Keratinocyte (primary cell): Measurements from ENCODE around the gene HOXA10. TPM values are rescaled to one million over a fixed set of nuclear protein-coding genes. Genes with fewer than 3 reads are reported as not detected.

Source experiments
- DNase-seq: peaks from one replicate; pipeline ENCODE4 v3.0.0-alpha.2; 2011; ENCODE audit warnings: low read depth, missing footprints, low spot score
- FAIRE-seq: peaks from 2 replicates; lab custom pipeline; 2011; peaks lifted over from hg19 to GRCh38; lab: Jason Lieb, UNC
- H2AFZ ChIP-seq: 2 replicates; pipeline ENCODE4 v1.6.0; 2012; ENCODE audit warnings: low read length, control low read depth, inconsistent platforms; ENCODE audit not compliant: control insufficient read depth
- H3K27ac ChIP-seq: 2 replicates; pipeline ENCODE4 v1.5.1; 2011; ENCODE audit warnings: low read length; ENCODE audit not compliant: control insufficient read depth, insufficient read depth
- H3K27me3 ChIP-seq: 3 replicates; pipeline ENCODE4 v1.6.0; 2011; ENCODE audit warnings: low read length; ENCODE audit not compliant: control insufficient read depth, insufficient read depth; ENCODE audit errors: extremely low read depth
- H3K36me3 ChIP-seq, 2 experiments: 2 replicates in 1 of 2; 3 replicates in 1 of 2; pipeline ENCODE4 v1.5.1; 2011; ENCODE audit warnings: low read length in 2 of 2, mild to moderate bottlenecking in 1 of 2; ENCODE audit not compliant: control insufficient read depth in 2 of 2, insufficient read depth in 2 of 2; ENCODE audit errors: extremely low read depth in 1 of 2
- H3K4me1 ChIP-seq: 3 replicates; pipeline ENCODE4 v1.5.1; 2011; ENCODE audit warnings: low read length; ENCODE audit not compliant: control insufficient read depth, insufficient read depth; ENCODE audit errors: extremely low read depth
- H3K4me2 ChIP-seq: 3 replicates; pipeline ENCODE4 v1.6.0; 2011; ENCODE audit warnings: low read depth, low read length; ENCODE audit not compliant: control insufficient read depth, insufficient read depth; ENCODE audit errors: extremely low read depth
- H3K4me3 ChIP-seq, 3 experiments: fragments of 200-600 bp in 1 of 3; sonication (generic) in 1 of 3; 2 replicates in 2 of 3; 3 replicates in 1 of 3; pipeline ENCODE4 v1.5.1; 2011 to 2016; ENCODE audit warnings: low read length in 3 of 3, mild to moderate bottlenecking in 3 of 3, control low read depth in 2 of 3, inconsistent platforms in 1 of 3, low read depth in 1 of 3, mixed read lengths in 1 of 3, mixed run types in 1 of 3, moderate library complexity in 1 of 3; ENCODE audit not compliant: control insufficient read depth in 2 of 3, insufficient read depth in 2 of 3; ENCODE audit errors: extremely low read depth in 1 of 3
- H3K79me2 ChIP-seq: 2 replicates; pipeline ENCODE4 v1.6.0; 2012; ENCODE audit warnings: low read length; ENCODE audit not compliant: control insufficient read depth, insufficient read depth
- H3K9ac ChIP-seq: 3 replicates; pipeline ENCODE4 v1.6.0; 2011; ENCODE audit warnings: low read length; ENCODE audit not compliant: control insufficient read depth, insufficient read depth; ENCODE audit errors: extremely low read depth
- H3K9me1 ChIP-seq: 3 replicates; pipeline ENCODE4 v1.6.0; 2011; ENCODE audit warnings: low read length; ENCODE audit not compliant: control insufficient read depth, insufficient read depth; ENCODE audit errors: extremely low read depth
- H3K9me3 ChIP-seq: 2 replicates; pipeline ENCODE4 v1.5.1; 2012; ENCODE audit warnings: low read depth, low read length; ENCODE audit not compliant: control insufficient read depth
- H4K20me1 ChIP-seq: 3 replicates; pipeline ENCODE4 v1.6.0; 2011; ENCODE audit warnings: low read length; ENCODE audit not compliant: control insufficient read depth, insufficient read depth; ENCODE audit errors: extremely low read depth
- CTCF ChIP-seq, 3 experiments: IDR thresholded peaks in 1 of 3; conservative IDR thresholded peaks in 1 of 3; optimal IDR thresholded peaks in 1 of 3; 2 replicates in 2 of 3; 3 replicates in 1 of 3; pipeline versions ENCODE3 to v1.5.1; 2011; ENCODE audit warnings: low read length in 3 of 3, mild to moderate bottlenecking in 3 of 3, moderate library complexity in 2 of 3, control low read depth in 1 of 3, inconsistent platforms in 1 of 3; ENCODE audit not compliant: insufficient read depth in 2 of 3; ENCODE audit errors: extremely low read depth in 1 of 3
- EZH2 ChIP-seq: IDR thresholded peaks from one replicate; pipeline ENCODE4 v1.6.1; 2012; ENCODE audit warnings: inconsistent platforms, mild to moderate bottlenecking, low read length, moderate library complexity
- dilution Hi-C: fragments of 300-500 bp; cut with MboI; formaldehyde crosslinking; loops from one replicate; pipeline ENCODE4 v1.7.0; 2020; ENCODE audit warnings: low sequenced_read_pairs; ENCODE audit not compliant: extremely low pct_ligation_motif_present
- polyA plus RNA-seq, 5 experiments: library from polyadenylated mRNA; depleted of rRNA in 3 of 5; stranded (reverse) in 3 of 5; stranded (forward) in 1 of 5; unstranded in 1 of 5; fragments of >200 nt; gene quantifications; 1 replicate in 1 of 5; 2 replicates in 3 of 5; 3 replicates in 1 of 5; pipeline versions ENCODE4 v1.2.1 to v1.2.3, GENCODE V29; 2011 to 2012; ENCODE audit warnings: missing spikeins in 2 of 5, low read depth in 1 of 5, low replicate concordance in 1 of 5

HOXA10 gene
- polyA plus RNA-seq, 1 donor (not counting 4 experiments of a cell fraction or from before 2014, with no cell fraction given): 2.4 TPM

GRCh38 chr7:27166531-27167505 lies 7.3 kb downstream of the HOXA10 start:
- peaks cover 92% of the 10 kb centered on the region for H3K79me2 ChIP-seq
- FAIRE-seq (no peak), DNase-seq (no peak)
- peak overlapping the region; percentile 78 to 94 (median 84) for H3K4me3 ChIP-seq
- H3K4me1 ChIP-seq: peaks cover 23% of the 10 kb centered on the region
- no peaks in the 10 kb centered on the region for H3K9me3 ChIP-seq
- H4K20me1 ChIP-seq: no peaks in the 10 kb centered on the region
- no peaks in the 10 kb centered on the region for H3K9me1 ChIP-seq
- peak overlapping the region; percentile 87 for H3K27ac ChIP-seq
- TF ChIP-seq EZH2 (no peak), CTCF (optimal IDR thresholded peaks at IDR 0.05 in 1 of 3, IDR thresholded peaks at IDR 0.05 in 1 of 3, conservative IDR thresholded peaks at IDR 0.05 in 1 of 3; ENCODE audit: extremely low read depth in 1 of 3, insufficient read depth in 2 of 3, low read length in 3 of 3) (no peak)
- no peaks in the 10 kb centered on the region for H3K27me3 ChIP-seq
- peaks cover 4 to 10% of the 10 kb centered on the region in 2 experiments for H3K36me3 ChIP-seq
- dilution Hi-C loops: no loop called here
- peak overlapping the region; percentile 83 for H3K9ac ChIP-seq
- H2AFZ ChIP-seq: no peak overlapping the region
- peak overlapping the region; percentile 98 for H3K4me2 ChIP-seq

DNA sequence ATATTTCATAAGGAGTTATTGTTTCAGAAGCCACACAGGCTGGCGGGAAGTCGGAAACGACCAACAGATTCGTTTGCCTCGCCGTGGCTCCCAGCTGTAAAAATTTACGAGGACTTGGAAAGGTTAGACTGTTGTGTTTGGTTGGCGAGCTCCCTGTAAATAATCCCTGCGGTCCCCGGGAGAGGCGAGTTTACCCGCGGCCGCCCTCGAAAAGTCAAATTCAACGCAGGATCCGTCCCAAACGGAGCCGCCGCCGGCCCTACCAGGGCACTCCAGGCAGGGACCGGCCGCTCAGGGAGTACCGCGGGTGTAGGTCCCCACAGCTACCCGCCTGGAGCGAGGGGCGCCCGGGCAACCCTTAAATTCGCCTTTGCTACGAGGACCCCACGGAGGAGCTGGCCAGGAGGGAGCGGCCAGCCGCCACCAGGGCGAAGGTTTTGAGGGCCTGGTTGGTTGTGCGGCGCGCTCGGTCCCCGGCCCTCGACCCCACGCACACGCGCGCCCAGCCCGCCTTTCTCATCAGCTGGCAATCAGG lies 8.1 kb downstream of the HOXA10 start:
- DNase-seq: no peak
- H2AFZ ChIP-seq: peak overlapping the region; percentile 95
- peaks cover 4 to 10% of the 10 kb centered on the region in 2 experiments for H3K36me3 ChIP-seq
- H3K27me3 ChIP-seq: no peaks in the 10 kb centered on the region
- H3K9ac ChIP-seq: peak overlapping the region; percentile 83
- H3K4me1 ChIP-seq: peaks cover 21% of the 10 kb centered on the region
- H3K27ac ChIP-seq: peak overlapping the region; percentile 87
- FAIRE-seq: no peak
- dilution Hi-C loops: no loop called here
- no peaks in the 10 kb centered on the region for H3K9me3 ChIP-seq
- H3K9me1 ChIP-seq: no peaks in the 10 kb centered on the region
- H4K20me1 ChIP-seq: no peaks in the 10 kb centered on the region
- peak overlapping the region; percentile 98 for H3K4me2 ChIP-seq
- peaks cover 88% of the 10 kb centered on the region for H3K79me2 ChIP-seq
- H3K4me3 ChIP-seq: peak overlapping the region; percentile 78 to 94 (median 84)
- TF ChIP-seq EZH2 (no peak), CTCF (optimal IDR thresholded peaks at IDR 0.05 in 1 of 3, IDR thresholded peaks at IDR 0.05 in 1 of 3, conservative IDR thresholded peaks at IDR 0.05 in 1 of 3; ENCODE audit: extremely low read depth in 1 of 3, insufficient read depth in 2 of 3, low read length in 3 of 3) (no peak)
